NCI-H2107 (cell line): ENCODE data around the gene NADK2.

ENCODE experiments used
- DNase-seq: peaks from one replicate; lab custom pipeline; 2025; lab: John Stamatoyannopoulos, UW

NADK2 gene

DNA sequence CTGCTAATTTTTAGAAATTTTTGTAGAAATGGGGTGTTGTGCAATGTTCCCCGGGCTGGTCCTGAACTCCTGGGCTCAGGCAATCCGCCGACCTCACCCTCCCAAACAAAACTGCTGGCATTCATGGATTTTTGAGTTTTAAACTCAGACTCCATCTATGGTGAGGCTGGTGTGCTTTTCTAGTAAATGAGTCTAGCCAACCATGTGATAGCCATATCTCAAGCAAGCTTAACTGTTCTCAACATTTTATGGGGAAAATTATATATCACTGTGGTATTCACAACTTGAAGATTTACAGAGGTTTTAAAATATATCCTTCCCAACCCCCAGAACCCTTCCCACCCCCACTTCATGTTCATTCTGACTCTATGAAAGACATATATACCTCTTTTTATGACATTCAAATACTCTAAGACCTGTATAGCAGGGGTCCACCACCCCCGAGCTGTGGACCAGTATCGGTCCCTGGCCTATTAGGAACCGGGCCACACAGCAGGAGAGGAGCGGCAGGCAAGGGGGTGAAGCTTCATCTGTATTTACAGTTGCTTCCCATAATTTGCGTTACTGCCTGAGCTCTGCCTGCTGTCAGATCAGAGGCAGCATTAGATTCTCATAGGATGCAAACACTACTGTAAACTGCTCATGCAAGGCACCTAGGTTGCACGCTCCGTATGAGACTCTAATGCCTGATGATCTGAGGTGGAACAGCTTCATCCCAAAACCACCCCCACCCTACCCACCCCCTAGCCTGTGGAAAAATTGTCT is 4.5 kb upstream of the NADK2 start:
- no peak for DNase-seq

DNA sequence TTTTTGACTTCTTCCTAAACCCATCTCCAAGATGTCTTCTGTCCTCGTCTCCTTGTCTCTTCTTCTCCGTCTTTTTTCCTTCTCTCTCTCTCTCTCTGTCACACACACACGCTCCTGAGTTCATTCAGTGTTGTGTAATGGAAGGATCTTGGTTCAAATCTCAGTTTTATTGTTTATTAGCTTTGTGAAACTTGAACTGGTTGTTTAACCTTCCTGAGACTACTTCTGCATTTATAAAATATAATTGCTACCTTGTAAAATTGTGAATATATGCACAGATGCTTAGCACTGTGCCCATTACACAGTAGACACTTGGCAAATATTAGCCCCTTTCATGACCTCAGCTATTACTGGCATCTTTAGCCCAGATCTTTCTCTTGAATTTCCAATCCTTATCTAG is 2.4 kb upstream of the NADK2 start:
- no peak for DNase-seq

DNA sequence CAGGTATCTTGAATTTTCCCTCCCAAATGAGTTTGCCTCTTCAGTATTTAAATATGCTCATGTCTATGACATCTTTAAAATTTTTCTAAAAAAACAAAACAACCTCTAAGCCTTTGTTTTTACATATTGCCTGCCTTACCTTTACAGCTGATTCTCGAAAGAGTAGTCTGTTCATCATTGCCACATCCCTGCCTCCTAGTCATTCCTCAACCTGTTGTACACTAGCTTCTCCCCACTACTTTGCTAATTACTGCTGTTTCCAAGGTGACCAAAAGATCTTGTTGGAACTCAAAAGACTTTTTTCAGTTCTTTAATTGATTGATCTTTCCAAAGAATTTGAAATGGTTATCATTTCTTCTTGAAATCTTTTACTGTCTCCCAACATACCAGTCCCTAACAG is 1.9 kb upstream of the NADK2 start:
- DNase-seq, result no peak

DNA sequence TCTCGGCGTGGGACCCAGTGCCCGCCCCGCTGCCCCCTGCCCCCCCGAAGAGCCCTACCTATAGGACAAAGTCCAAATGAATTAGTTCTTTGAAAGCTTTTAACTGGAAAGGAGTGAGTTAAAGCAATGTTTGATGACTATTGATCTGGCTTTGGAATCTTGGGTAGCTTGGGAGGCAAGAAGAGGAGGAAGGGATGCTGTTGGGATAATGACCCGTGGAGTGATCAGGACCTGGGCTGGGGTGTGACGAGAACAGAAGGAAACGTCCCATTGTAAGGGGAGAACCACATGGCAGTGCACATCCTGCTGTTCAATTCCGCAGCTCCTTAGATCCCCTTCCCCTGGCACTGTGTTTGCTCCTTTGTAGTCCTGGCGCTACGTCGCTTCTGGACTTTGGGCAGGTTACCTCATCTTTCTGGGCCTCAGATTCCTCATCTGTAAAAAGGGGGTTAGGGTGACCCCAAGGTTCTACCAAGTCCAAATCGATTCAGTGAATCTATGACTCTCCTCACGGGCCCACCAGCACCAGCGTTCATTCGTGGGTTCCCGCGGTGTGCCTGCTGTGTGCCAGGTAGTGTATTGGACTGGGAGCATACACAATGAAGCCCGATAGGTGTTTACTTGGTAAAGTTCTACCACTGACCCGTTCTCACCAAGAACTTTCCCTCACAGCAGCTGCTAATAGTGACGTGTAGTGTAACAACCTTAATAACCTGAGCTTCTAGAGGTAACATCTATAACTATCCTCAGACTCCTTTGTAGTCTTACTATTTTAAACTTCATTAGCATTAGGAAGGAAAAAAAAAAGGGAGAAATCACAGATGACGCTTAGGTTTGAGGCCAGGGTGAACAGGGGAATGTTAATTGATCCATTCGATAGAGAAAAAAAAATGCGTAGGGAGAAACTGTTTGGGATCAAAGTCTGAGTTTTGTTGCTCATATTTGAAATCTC is 1.1 kb upstream of the NADK2 start:
- no peak for DNase-seq

DNA sequence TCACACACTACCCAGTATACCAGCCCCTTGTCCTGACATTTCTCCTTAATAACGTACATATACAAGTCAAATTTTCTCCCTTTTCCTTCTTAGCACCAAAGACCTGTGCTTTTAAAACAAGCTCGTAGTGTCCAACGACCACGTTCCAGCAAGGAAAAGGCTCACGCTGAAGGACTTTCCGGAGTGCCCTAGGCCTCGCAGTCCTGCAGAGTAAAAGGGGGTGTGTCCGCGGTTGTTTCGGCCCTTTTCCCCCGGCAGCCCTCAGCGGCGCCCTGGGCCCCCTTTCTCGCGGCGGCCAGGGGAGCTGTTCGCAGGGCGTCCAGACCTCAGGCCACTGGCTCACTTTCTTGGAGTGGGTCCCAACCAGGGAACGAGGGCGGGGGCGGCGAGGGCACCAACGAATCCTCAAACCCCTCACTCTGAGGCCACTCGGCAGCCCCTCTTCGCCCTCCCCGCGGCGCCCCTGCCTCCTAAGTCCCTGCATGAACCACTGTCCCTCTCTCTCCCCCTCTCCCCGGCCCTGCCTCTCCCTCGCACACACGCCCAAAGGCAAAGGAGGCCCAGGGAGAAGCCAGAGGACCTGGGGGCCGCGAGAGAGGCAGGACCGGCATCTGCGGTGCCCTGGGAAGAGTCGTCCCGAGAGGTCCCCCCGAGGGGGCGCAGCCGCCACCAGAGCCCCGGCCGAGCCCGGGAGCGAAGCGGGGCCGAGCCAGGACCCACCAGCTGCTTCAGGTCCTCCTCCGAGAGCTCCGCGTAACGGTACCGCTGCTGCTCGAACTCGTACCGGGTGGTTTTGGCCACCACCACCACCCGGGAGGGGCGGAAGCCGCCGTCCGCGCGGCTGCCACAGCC is 720 bp downstream of the NADK2 start:
- no peak for DNase-seq

DNA sequence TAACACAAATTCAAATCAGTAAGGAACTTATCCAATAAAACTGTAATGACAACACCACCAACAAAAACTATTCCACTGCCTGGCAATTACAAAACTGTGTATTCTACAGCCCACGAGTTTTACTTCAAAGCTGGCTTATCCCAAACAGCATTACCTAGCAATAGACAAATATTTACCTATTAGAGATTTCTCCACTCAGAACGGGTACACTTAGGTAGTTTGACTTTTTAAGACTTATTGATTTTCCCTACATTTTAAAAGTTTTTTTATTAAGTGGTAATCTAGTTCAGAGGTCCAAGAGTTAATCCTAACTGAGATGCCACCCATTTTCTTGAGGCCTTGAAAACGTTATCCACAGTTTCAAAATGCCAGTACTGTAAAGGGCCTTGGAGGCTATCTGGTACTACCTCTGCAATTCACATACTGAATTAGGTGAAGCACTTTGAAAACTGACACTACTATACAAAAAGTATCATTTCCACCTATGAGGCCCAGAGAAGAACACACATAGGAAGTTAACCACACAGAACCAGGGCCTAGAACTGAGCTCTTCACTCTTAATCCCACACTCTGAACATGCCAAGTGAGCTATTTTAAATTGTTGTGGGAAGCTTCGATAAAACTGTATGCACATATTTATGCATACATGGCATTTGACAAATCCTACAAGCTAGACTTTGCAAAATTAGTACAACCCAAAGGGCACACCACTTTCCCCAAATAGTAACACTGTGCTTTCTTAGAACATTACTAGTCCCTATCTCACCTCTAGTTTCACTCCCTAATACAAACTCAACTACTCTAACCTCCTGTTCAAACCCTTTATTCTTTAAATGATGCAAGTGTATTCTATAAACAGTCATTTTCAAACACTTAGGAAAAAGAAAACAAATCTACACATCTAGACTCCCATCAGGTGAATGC is 2.1 kb downstream of the NADK2 start:
- DNase-seq, result no peak

DNA sequence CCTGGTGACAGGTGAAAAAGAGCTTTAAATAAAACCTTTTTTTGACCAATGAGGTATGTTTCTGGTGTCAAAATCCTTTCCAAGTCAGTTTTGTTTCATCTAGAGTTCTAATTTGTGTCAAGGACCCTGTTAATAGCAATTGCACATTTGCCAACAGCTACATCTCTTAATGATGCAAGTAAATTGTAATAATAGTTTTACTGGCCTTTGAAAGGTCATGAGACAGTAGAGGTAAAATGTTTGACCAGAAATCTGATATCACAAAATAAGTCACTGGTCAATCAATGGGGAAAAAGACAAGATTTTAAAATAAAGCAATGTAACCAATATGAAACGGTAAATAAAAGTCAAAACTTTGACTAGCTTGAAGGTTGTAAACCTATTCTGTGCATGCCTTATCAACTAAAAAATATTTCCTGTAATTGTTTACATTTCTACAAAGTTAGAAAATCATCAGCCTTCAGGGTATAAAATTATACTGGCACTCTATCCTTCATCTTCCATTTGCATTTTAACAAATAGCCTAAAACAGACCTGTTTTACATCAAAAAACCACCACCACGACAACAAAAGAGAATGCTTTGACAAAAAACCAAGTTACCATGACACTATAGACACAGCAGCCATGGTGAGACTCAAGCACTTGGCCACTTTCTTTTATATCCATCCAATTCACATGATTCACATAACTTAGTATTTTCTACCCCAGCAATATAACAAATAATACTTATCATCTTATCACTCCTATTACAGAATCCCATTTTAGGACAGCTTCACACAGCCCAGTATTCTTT is 3.0 kb downstream of the NADK2 start:
- DNase-seq, result no peak

DNA sequence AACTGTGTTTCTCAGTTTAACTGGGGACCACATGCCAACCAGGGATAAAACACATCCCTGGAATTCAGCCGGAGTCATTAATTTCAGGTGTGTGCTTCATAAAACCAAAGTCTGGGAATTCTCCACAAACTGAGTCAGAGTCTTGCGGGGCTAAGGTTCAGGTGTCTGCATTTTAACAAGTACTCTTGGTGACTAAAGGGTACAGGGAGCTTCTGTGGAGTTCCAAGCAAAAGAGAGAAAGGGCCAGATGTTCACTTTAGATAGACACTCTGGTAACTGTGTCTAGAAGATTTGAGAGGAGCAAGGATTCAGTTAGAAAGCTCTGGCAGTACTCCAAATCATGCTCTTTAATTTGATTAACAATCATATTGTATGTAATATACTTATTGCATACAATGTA is 4.0 kb downstream of the NADK2 start:
- DNase-seq, result no peak

DNA sequence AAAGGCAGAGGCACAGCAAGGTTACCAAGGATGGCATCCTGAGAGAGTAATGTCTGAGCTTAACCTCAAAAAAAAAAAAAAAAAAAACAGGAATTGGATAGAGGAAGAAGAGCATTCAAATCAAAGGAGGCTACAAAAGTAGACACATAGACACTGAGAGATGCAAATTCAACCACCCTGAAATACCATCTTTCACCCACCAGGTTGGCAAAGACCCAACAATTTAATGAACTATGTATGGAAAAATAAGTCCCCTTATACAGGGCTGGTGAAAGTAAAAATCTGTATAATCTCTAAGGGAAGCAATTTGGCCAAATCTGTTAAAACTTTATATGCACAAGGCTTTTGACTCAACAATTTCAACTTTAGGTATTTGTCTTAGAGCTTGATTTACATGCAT is 4.9 kb downstream of the NADK2 start:
- no peak for DNase-seq

DNA sequence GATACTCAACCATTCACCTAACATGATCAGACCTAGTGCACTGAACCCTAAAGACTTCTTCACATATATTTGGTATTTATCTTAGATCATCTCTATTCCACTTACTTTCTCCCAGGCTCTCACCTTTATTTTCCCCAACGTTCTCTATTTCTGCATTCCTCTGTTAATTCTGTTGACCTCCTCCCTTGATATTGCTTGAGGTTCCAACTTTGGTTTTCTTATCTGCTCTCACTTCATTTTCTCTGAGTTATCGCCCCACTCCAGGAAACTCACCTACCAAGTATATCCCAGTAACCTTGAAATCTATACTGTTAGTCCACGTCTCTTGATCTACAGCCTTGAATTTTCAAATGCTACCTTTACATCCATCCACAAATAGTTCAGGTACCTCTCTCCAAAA is 9.2 kb downstream of the NADK2 start:
- no peak for DNase-seq

DNA sequence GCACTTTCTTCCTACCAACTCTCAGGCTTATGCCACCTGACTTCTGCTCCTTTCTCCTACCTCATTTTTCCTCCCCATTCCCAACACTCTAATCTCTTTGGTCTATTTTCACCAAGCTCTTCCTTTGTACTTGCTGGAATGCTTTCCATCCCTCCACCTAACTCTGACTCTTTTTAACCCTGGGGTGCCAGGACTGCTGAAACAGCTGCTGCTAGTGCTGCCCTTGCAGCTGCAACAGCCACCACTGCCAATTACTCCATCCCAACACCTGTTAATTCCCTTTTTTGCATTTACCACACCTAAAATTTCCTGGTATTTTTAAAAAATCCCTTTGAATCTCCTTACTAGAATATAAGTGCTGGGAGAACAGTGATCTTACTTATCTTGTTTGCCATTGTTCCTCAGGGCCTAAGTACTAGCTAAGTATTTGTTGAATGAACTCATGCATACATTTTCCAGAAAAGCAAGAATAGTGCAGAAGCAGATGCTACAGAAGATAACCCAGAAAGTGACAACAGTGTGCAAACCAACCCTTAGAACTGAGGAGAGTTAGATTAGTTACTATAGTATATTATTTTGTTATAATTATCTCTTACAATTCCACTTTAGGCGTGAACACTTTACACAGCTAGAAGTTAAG is 11.5 kb downstream of the NADK2 start:
- no peak for DNase-seq

DNA sequence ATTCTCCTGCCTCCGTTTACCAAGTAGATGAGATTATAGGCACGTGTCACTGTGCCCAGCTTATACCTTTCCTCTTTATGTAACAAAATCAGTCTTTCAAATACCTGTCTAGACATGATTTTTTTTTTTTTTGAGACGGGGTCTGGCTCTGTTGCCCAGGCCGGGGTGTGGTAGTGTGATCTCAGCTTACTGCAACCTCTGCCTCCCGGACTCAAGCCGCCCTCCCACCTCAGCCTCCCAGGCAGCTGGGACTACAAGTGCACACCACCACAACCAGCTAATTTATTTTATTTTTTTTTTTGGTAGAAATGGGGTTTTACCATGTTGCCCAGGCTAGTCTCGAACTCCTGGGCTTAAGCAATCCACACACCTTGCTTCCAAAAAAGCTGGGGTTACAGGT is 13.2 kb downstream of the NADK2 start:
- no peak for DNase-seq

DNA sequence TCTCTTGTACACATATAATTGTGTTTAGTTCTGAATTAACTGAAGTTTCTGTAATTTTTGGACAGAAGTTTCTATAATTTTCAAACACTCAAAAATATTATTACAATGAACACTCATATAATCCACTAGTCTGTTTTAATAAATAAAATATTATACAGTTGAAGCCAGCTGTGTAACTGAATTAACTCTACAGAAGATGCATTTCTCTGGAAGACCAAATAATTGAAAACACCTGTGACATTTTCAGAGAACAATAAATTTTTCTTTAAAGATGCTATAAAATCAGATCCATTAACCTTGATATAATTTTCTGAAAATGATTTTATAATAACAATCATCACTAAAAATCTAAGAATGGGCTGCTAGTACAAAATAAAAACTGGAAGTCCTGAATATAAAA is 14.7 kb downstream of the NADK2 start:
- no peak for DNase-seq

DNA sequence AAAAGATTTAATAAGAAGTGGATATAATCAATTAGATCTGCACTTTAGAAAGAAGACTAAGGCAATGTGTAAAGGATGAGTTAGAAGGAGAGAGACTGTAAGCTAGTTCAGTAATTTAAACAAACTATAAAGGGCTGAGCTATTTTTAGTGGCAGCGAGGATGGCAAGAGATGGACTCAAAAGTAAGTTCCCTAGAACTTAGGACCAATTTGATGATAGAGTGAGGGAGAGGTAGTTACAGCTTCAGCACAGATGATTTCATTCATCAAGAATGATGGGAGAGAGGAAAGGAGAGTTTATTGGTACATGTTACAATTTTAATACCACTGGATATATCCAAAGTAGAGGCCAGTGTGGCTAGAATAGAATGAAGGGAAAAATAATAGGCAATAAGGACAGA is 19.1 kb downstream of the NADK2 start:
- no peak for DNase-seq

DNA sequence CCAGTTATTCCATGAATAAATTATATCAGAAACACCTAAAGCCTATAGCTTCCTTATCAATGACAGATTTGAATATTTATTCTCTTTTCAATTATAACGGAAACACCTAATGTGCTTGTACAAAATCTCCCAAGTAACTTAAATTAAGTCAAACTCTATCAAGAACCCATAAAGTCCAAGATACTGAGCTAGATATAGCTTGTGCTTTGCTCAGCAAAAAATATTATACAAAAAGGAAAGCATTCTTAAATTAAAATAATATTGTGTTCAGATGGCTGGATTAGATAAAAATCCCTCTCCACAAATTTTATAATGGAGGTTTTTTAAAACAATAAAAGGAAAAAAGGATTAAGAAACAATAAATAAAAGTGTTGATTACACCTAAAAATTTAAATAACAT is 23.7 kb downstream of the NADK2 start:
- DNase-seq, result no peak

DNA sequence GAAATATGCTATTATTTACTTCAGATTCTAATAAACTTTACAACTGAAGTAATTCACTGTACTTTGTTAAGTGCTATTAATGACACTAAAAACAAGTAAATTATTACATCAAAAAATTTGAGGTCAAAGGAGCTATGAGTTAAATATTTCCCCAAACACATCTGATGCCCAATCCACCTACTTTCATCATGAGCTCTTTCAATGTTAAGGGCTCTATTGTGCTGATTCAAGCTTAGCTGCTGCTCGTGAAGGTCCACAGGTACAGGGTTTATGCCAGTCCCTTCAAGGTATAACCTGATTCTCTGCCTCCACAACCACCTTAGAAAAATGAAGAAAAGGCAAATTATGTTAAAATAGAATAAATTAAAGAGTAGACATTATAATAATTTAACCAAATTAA is 24.2 kb downstream of the NADK2 start:
- no peak for DNase-seq

DNA sequence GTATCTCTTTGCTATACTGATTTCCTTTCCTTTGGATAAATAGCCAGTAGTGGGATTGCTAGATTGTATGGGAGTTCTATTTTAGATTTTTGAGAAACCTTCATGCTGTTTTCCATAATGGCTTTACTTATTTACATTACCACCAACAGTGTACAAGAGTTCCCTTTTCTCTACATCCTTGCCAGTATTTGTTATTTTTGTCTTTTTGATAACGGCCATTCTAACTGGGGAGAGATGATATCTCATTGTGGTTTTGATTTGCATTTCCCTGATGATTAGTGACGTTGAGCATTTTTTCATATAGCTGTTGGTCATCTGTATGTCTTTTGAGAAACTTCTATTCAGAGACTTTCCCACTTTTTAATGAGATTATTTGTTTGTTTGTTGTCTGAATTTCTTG is 25.8 kb downstream of the NADK2 start:
- DNase-seq, result no peak

DNA sequence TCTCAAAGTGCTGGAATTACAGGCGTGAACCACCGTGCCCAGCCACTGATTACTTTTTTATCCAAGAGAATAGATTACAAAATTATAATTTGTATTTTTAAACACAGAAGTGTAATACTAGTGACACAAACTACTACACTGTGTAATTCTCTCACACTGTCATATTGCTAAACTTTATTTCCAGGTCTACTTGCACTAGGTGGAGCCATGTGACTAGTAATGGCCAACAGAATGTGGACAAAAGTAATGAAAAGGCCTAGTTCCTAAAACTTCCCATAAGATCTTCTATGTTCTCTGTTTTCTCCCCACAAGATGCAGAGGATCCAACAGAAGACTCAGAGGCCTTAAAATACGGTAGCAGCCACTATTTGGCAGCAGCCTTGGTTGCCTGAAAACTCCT is 27.3 kb downstream of the NADK2 start:
- no peak for DNase-seq

DNA sequence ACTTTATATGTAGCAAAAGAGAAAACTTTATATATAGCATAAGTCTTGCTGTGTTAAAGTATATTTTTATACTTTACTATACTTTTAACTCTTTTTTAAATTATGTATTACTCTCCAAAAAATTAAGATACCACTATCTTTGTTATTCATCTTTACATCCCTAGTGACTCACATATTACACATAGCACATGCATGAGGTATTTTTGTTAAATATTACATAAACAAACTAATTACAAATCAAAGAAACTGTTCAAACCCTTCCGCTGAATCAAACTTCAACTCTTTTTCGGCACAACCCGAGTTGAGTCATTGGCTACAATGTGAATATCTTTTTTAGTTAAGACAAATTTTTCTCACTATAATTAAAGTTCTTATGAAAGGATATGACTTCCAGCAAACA is 32.1 kb downstream of the NADK2 start:
- no peak for DNase-seq

DNA sequence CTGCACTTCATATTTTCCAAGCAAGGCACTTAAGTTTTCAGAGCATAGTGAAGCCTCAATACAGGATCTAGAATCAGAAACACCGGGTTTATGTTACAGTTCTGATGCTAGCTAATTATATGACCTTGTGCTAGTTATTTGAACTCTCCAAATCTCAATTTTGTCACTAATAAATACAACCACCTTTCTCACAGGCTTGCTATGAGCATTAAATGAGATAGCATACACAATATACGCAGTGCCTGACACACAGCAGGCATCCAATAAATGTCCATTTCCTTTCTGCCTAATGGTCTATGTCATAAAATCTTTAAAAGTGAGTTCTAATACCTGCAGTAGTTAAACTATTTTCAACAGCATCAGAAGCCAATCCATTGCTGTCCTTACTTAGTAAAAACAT is 32.9 kb downstream of the NADK2 start:
- DNase-seq, result no peak
